GM12874 (cell line): ENCODE data around the gene ISG15.

ENCODE experiments used
- CTCF ChIP-seq: IDR thresholded peaks from 2 replicates; pipeline ENCODE4 v1.5.1; 2011; ENCODE audit warnings: low read depth, mild to moderate bottlenecking, control low read depth, low read length, moderate library complexity; ENCODE audit not compliant: insufficient read depth

Gene ISG15

GRCh38 chr1:1005774-1006304 lies 7.5 kb upstream of the ISG15 start:
- TF ChIP-seq CTCF: no peak

- no peak for TF ChIP-seq CTCF
These were observed 6.8 kb upstream of the ISG15 start for GRCh38 chr1:1006305-1007159.

- TF ChIP-seq CTCF: no peak
These were observed 1.8 kb upstream of the ISG15 start for GRCh38 chr1:1011396-1011949.

GRCh38 chr1:1013922-1014648 lies 788 bp downstream of the ISG15 start:
- no peak for TF ChIP-seq CTCF

- TF ChIP-seq CTCF: peak; percentile 54
These were observed 1.7 kb downstream of the ISG15 start for GRCh38 chr1:1014799-1015681.

GRCh38 chr1:1019122-1019999 lies 6.1 kb downstream of the ISG15 start:
- peak; percentile 69 for TF ChIP-seq CTCF
